Astrocyte (in vitro differentiated cells and primary cell): ENCODE data around the gene FAM43B.

Source experiments
- EZH2 ChIP-seq: IDR thresholded peaks from 2 replicates; pipeline ENCODE4 v1.6.1; 2012; ENCODE audit warnings: mild to moderate bottlenecking, low read length, inconsistent platforms; ENCODE audit not compliant: insufficient read depth
- TF ChIP-seq, protein P1 (sequence below): IDR thresholded peaks from 2 replicates; pipeline ENCODE4 v1.5.1; 2011; ENCODE audit warnings: low read depth, mild to moderate bottlenecking, inconsistent platforms, low read length, moderate library complexity; ENCODE audit not compliant: insufficient read depth

DNA sequence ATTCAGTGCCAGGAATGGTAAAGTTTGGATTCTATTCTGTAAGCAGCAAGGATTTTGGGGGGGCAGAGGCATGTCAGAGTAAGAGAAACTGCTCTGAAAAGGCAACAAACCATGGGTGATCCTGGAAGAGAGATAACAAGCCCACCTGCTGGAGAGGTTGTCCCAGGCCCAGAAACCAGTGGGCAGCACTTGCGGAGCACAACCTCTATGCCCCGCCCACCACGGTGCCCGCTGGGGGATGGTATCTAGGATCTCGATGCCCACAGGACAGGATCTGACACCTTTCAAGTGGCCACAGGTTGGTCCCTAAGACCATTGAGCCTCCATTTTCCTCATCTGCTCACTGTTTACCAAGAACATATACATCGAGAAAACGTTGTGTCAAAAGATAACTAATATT is 24.2 kb upstream of the FAM43B start:
- TF ChIP-seq, protein P1, sequence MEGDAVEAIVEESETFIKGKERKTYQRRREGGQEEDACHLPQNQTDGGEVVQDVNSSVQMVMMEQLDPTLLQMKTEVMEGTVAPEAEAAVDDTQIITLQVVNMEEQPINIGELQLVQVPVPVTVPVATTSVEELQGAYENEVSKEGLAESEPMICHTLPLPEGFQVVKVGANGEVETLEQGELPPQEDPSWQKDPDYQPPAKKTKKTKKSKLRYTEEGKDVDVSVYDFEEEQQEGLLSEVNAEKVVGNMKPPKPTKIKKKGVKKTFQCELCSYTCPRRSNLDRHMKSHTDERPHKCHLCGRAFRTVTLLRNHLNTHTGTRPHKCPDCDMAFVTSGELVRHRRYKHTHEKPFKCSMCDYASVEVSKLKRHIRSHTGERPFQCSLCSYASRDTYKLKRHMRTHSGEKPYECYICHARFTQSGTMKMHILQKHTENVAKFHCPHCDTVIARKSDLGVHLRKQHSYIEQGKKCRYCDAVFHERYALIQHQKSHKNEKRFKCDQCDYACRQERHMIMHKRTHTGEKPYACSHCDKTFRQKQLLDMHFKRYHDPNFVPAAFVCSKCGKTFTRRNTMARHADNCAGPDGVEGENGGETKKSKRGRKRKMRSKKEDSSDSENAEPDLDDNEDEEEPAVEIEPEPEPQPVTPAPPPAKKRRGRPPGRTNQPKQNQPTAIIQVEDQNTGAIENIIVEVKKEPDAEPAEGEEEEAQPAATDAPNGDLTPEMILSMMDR, result no peak
- no peak for TF ChIP-seq EZH2
